Thyroid gland (tissue), 4 donors: ENCODE results near the gene STRN3.

Source experiments
- POLR2A ChIP-seq, 2 donors: fragments of 450-650 bp; IDR thresholded peaks; one replicate each; pipeline ENCODE4 v1.6.1; 2017; ENCODE audit warnings: antibody characterized with exemption in 2 of 2, mild to moderate bottlenecking in 2 of 2, moderate library complexity in 1 of 2
- TF ChIP-seq, protein P1 (sequence below), 6 experiments: fragments of 200-600 bp in 3 of 6; fragments of 450-650 bp in 3 of 6; sonication (generic) in 3 of 6; IDR thresholded peaks; one replicate each; pipeline ENCODE4 v1.5.1; 2016 to 2019; ENCODE audit warnings: antibody characterized with exemption in 6 of 6, mild to moderate bottlenecking in 2 of 6, inconsistent platforms in 1 of 6, moderate library complexity in 1 of 6

DNA sequence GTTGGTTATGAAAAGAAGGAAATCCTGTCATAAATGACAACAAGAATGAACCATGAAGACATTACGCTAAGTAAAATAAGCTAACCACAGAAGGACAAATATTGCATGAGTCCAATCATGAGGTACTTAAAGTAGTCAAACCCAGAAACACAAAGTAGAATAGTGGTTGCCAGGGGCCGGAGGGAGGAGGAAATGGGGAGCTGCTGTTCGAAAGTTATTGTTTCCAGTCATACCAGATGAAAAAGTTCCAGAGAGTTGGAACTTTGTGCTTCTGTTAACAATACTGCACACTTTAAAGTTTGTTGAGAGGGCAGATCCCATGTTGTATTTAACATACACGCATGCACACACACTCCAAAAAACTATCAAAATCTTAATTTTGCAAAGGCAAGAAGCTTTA is 82.5 kb downstream of the STRN3 start:
- TF ChIP-seq POLR2A (IDR thresholded peaks at IDR 0.05): no peak
- TF ChIP-seq, protein P1, sequence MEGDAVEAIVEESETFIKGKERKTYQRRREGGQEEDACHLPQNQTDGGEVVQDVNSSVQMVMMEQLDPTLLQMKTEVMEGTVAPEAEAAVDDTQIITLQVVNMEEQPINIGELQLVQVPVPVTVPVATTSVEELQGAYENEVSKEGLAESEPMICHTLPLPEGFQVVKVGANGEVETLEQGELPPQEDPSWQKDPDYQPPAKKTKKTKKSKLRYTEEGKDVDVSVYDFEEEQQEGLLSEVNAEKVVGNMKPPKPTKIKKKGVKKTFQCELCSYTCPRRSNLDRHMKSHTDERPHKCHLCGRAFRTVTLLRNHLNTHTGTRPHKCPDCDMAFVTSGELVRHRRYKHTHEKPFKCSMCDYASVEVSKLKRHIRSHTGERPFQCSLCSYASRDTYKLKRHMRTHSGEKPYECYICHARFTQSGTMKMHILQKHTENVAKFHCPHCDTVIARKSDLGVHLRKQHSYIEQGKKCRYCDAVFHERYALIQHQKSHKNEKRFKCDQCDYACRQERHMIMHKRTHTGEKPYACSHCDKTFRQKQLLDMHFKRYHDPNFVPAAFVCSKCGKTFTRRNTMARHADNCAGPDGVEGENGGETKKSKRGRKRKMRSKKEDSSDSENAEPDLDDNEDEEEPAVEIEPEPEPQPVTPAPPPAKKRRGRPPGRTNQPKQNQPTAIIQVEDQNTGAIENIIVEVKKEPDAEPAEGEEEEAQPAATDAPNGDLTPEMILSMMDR (IDR thresholded peaks at IDR 0.05): no peak
